Stimulated activated CD4-positive, alpha-beta T cell treated with anti-CD3 and anti-CD28 coated beads, Interleukin-2, amount 100 ng/mL, for 24 hours (primary cell): ENCODE data around the gene ARFIP2.
A peak's percentile ranks its signal among the peaks of the same experiment; 100 is the strongest.

ENCODE experiments used
- DNase-seq, 2 donors: peaks; one replicate each; pipeline ENCODE4 v3.0.0-alpha.2; 2020

Gene ARFIP2

GRCh38 chr11:6481924-6482275 lies 769 bp upstream of the ARFIP2 start:
- peak in 1 of 2 donors; percentile 22 for DNase-seq

- no peak for DNase-seq
Measured at GRCh38 chr11:6480299-6480914, 724 bp downstream of the ARFIP2 start.

DNA sequence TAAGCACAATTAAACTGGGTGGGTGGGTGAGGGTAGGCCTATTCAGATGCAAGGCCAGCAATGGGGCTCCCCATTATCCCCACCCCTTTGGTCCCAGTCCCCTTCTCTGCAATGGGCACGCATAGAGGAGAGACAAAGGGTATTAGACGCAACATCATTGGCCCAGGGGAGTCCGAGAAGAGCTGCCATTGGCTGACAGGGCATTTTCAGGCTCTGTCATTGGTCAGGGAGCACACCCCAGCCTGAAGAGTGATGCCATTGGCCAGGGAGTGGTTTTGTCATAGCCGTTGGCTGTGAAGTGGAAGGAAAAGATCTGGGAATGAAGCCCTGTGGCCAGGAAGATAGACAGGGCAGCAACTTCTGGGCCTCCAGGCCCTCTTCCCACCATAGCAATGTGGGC lies 4.6 kb downstream of the ARFIP2 start:
- DNase-seq, result no peak

GRCh38 chr11:6475936-6476335 lies 5.2 kb downstream of the ARFIP2 start:
- no peak for DNase-seq

GRCh38 chr11:6474806-6475500 lies 6.2 kb downstream of the ARFIP2 start:
- no peak for DNase-seq

GRCh38 chr11:6474413-6474792 lies 6.7 kb downstream of the ARFIP2 start:
- no peak for DNase-seq

DNA sequence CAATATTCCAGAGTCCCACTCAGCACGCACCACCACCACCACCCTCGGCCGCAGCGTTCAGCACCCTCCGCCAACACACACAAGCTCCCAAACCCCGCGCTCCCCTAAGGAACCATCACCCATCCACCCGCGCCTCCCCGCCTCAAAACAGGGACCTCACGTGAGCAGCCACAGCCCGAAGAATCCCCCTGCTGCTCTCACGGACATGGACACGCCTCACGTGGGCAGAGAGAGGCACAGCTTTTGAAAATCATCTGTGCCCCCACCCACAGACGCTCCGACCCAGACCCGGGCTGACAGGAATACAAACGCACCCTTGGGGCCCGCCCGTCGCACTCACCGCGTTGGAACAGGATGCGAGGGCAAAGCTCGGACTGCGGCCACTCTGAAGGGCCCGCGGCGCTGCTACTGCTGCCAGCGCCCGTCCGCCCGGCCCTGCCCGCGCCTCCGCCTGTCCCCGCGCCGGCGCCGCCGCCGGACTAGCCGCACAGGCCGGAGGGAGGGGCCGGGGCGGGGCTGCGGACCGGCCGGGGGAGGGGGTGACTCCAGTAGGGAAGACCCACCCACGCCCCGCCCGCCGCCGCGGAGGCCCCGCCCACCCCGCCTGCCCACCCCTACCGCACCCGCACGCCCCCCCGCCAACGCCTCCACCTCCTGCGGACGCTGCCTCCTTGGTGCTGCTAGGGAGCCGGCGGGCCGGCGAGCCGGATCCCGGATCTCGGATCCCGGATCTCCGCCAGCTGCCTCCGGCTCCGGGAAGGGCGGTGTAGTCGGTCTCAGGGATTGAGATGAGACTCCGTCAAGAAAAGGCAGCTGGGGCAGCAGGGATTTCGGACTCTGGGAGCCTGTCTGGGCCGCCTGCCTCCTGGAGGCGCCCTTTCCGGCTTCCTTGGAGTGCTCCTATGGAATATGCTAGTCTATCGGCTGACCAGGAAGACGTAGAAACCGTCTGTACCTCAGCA lies 7.4 kb downstream of the ARFIP2 start, which contains the start of gene TRIM3:
TSS of gene TRIM3 (minus strand) at position 491 of the 962 bp plus-strand sequence. CDS start 8,246 bp downstream, outside the sequence.
- peak; percentile 67 to 76 for DNase-seq

- no peak for DNase-seq
Measured at GRCh38 chr11:6472934-6473333, 8.2 kb downstream of the ARFIP2 start.

- DNase-seq, result no peak
Measured at GRCh38 chr11:6469599-6469998, 11.5 kb downstream of the ARFIP2 start.

- peak in 1 of 2 donors; percentile 16 for DNase-seq
Measured at GRCh38 chr11:6468712-6469495, 12.2 kb downstream of the ARFIP2 start.

- no peak for DNase-seq
Measured at GRCh38 chr11:6459099-6459450, 22.1 kb downstream of the ARFIP2 start.

DNA sequence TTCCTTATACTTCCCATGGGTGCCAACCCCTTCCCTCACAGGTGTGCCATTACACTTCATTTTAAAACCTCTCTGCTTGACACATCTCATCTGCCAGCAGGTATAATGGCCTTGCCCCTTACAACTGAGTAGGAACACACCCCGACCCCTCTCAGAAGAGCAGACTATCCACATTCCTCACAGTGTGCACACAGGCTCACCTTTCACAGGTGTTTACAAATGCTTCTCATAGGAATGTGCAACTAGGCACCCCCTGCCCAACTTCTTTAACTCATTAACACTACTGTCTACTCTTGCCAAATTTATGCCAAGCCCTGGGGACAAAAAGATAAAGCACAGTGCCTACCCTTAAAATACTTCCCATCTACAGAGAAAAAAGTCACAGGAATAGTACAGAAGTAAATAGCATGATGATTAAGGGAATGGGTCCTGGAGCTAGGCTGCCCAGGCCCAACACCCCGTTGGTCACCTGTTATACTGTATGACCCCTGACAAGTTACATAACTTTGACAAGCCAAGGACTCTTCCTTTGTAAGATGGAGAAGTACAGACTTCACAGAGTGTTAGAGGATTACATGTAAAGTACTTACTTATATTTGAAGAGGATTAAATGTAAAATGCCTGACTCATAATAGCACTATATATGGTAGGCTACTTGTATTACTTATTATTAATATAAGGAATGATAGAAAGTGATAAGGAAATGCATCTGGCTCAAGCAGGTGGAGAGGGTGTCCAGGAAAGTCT lies 22.6 kb downstream of the ARFIP2 start:
- DNase-seq, result no peak

DNA sequence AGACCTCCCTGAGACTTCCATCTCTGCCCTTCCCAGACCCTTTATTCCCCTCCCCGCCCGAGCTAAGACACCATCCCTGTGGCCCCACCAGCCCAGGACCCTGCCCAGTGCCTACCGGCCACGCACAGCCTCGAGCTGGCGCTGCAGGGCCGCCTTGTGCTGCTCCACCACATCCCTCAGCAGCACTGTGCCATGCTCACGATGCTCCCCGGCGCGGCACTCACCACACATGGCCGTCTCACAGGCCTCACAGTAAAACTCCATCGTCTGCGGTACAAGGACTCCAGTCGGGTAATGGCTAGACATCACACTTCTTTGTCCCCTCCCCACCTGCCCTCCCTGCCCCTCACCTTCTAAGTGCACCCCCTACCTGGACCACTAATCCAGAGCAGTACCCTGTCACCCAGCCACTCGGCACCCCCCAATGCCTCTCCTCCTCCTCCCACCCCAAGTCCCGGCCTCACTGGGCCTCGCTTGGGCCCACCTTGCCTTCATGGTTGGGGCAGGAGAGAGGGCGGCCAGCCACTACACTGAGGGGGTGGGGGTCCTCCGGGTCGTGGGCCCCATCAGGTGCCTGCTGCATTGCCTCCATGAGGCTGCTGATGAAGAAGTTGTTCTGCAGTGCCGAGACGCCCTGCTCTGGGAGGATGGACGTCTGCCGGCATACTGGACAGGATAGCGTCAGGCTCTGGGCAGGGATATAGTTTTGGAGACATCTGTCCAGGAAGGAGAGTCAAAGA lies 23.4 kb downstream of the ARFIP2 start:
- no peak for DNase-seq

- DNase-seq, result no peak
Measured at GRCh38 chr11:6456361-6457073, 24.6 kb downstream of the ARFIP2 start.

DNA sequence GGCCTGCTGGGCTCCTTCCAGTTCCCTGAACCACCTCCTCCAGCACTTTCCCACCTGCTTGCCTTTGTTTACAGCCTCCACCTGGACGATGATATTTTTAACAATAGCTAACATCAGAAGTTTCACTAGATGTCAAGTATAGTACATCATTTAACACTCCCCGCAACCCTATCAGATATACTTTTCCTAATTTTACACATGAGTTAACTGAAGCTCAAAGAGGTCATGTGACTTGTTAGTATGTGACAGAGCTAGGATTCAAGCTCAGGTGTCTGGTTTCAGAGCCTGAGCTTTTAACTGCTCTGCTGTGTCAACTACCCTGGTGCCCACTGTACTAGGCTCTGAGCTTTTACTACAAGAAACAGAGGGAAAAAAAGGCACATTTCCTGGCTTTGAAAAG lies 26.1 kb downstream of the ARFIP2 start:
- no peak for DNase-seq

DNA sequence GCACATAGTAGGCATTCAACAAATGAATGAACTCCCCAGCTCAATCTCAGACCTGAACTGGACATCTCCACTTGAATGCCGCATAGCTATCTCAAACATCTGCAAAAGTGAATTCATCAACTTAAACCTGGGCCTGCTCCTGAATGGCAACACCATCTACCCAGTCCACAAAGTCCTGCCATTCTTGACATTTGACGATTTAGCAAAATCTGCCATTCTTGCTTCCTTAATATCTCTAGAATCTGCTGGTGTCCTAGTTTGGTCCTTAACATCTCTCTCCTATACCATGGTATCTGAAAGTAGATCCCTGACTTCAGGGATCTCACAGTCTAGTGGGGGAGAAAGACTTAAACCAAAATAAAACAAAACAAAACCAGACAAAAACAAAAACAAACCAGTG lies 28.0 kb downstream of the ARFIP2 start:
- DNase-seq, result no peak

DNA sequence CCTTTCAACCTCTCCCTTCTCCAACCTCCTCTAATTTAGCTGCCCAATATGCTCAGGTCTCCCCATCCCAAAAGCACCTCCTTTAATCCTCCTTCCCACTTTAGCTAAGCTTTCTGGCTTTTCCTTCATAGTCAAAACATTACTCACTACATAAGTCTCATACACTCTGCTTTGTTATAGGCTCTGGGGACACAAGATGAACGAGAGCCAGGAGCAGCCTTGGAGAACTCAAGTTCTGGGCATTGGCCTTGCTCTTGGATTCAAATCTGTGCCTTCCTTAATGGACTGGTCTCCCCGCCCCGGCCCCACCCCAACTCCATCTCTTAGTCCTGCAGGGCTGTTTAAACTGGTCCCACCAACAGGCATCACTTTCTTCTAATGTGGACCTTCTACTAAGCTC lies 28.9 kb downstream of the ARFIP2 start:
- DNase-seq, result no peak

DNA sequence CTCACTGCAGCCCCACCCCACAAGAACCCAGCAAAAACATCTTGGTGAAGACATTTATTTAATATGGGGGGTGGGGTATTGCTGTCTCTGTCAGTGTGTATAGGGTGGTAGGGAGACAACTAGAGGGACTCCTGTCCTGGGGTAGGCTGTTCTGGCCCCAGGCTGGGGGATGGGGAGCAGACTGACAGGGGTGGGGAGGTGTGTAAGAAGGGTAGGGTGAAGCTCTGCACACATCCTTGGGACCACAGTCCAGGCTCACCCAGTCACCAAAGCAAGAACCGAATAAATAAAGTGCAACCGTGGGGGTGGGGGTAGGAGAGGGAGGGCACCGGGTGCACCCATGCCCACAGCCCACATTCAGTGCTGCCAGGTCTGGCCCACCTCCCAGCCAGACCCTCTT lies 32.6 kb downstream of the ARFIP2 start:
- DNase-seq, result no peak

GRCh38 chr11:6443269-6444003 lies 37.7 kb downstream of the ARFIP2 start:
- peak; percentile 58 to 60 for DNase-seq

DNA sequence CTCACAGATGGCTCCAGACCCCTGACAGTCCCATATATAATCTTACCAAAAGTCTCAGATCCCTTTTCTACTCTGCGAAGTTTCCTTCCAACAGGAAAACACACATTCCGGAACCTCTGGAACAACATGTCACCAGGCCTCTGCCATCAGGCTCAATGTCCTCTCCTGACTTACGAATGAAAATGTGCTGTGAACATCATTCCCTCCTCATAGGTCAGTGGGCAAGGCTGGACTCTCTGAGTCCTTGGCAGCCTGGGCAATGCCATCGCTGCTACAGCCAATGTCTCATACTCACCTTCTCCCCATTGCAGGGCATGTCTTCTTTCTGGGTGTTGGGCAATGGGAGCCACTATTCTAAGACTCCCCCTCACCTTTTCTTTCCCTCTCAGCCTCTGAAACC lies 38.7 kb downstream of the ARFIP2 start:
- no peak for DNase-seq
